HS-5 (cell line): Measurements from ENCODE around the gene HOXA5.

Experiments used
- DNase-seq: peaks from one replicate; pipeline ENCODE4 v3.0.0-alpha.2; 2012; ENCODE audit warnings: low read depth

Gene HOXA5

GRCh38 chr7:27148031-27148755, 4.7 kb upstream of the HOXA5 start:
- DNase-seq = no peak

GRCh38 chr7:27147199-27148030, 3.9 kb upstream of the HOXA5 start, which contains the start of gene HOXA6:
Gene HOXA6 (minus strand): TSS chr7:27147774. CDS start chr7:27147749, 25 bp downstream.
- DNase-seq = no peak

GRCh38 chr7:27146491-27147198, 3.2 kb upstream of the HOXA5 start:
- no peak for DNase-seq

DNA sequence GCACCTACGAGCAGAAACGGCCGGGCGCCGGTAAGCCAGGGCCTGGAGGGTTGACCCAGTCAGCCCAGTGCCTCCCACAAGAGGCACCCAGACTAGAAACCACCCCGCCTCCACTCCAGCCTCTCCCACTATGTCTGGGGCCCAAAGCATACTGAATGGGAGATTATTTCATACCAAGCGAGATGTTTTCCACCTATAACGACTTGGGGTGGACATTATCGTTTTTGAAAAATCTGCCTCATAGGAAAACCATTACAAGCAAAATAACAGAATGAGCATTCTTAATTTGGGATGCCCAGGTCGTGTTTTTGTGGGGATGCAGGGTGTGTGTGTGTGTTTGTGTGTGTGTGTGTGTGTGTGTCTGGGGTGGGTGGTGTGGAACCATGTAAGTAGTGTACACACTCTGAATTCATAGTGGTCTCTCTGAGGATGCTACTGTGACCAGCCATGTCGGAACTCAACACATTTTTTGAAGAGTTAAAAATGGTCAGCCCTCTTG, 2.5 kb upstream of the HOXA5 start:
- DNase-seq = no peak

DNA sequence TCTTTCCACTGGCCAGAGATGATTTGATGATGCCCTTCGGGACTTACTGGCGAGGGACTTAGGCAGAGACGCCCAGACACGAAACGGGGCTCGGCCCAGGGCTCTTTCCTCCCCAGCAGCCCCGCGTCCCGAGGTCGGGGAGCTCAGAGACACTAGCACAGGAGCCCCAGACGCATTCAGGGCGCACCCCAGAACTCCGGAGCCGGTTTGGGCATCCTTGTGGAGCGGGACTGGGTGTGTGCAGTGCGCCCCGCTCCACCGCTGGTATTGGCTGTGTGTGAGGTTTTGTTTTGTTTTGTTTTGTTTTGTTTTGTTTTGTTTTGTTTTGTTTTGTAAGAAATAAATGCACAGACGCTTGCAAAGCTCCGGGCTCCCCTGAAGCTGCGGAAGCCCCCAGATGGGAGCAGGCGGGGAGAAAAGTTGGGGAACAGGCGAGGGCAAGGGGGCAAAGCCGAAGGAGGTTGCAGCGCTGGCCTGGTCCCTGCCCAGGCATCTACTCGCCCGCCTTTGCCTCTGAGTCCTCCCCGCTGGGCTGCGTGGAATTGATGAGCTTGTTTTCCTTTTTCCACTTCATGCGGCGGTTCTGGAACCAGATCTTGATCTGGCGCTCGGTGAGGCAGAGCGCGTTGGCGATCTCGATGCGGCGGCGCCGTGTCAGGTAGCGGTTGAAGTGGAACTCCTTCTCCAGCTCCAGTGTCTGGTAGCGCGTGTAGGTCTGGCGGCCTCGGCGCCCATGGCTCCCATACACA, 1.9 kb upstream of the HOXA5 start:
- no peak for DNase-seq

DNA sequence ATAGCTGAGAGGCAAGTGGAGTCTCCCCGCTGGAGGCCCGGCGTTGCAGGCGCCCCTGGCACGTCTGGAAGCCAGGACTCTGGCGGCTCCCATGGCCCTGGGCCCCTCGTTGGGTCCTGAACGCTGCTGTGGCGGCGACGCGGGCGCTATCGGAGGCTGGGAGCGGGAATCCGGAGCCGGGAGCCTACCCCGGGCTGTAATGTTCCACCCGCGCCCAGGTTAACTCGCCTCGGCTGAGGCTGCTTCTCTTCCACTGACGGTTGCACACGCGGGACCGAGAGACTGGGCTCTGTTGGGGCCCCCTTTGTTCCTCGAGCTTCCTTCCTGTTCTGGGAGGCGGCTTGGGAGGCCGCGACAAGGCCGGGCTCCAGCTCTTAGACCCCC, 1.3 kb upstream of the HOXA5 start:
- DNase-seq = no peak

- DNase-seq = no peak
Observed at GRCh38 chr7:27143950-27144780, 684 bp upstream of the HOXA5 start.

DNA sequence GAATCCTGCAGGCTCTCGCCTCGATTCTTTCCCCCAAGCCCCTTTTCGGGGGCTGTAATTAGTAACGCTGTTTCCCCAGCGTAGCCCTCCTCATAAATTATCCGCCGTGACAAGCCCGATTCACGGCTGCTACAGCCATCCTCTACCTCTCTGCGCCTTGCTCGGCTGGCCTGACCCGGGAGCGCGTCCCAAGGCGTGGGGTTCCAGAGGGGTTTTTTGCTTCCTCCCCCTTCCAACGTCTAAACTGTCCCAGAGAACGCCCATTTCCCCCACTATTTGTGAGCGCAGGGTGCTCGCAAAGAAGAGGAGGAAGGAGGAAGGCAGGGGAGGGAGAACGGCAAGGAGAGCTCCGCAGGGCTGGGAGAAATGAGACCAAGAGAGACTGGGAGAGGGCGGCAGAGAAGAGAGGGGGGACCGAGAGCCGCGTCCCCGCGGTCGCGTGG, 880 bp downstream of the HOXA5 start:
- no peak for DNase-seq

GRCh38 chr7:27141923-27142579, 1.4 kb downstream of the HOXA5 start:
- no peak for DNase-seq

- no peak for DNase-seq
Observed at GRCh38 chr7:27141137-27141922, 2.2 kb downstream of the HOXA5 start.

- no peak for DNase-seq
Observed at GRCh38 chr7:27140126-27140857, 3.2 kb downstream of the HOXA5 start.

DNA sequence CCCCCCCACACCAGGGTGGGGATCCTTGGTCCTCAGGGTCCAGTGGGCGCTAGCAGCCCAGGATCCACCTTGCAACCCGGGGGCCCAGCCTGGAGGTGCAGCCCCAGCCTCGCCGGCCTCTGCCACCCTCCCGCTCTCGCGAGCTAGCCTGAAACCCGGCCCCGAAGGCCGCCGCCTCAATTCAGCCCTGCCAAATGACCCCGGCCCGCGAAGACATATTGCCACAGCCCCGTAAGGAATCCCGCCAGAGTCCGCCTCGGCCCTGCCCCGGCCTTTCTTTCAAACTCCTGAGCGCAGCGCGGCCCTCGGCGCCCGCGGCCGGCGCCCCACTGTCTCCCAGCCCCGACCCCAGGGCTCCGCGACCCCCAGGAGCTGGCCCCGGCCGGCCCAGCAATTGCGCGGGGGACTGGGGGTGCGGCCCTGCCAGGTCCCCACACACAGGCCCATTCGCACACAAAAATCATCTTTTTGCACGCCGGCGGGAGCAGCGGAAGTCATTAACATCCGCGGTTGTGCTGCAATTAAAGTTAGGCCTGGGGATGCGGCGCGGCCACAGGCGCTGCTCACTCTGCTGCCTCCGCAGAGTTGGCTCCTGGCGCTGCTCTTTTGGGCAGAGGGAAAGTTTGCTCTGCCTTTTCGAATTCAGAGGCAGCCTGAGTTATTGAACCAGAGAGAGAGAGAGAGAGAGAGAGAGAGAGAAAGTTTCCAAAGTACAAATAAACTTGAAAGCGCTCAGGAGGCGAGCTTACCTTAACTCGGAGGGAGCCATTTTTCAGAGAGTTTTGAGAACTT, 4.0 kb downstream of the HOXA5 start:
- no peak for DNase-seq

- no peak for DNase-seq
Observed at GRCh38 chr7:27138985-27139333, 4.5 kb downstream of the HOXA5 start.

DNA sequence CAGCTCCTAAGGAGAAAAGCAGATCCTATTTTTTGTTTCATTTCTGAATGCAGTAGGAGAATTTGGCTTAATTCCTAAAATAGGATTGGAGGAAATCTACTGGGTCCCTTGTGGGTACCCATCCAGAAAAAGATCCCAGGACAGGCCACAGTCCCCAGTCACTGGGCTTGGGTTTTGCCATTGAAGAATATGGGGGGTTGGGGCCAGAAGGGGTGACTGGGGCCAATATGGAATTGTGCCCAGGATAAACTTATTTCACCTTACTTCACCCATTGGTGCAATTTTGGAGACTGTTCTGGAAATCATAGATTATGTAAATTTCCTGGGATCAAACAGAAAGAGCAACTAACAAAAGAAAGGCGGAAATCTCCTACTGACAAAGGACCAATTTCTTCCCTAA, 5.0 kb downstream of the HOXA5 start:
- no peak for DNase-seq

- no peak for DNase-seq
Observed at GRCh38 chr7:27137640-27138315, 5.7 kb downstream of the HOXA5 start.

GRCh38 chr7:27134392-27134791, 9.1 kb downstream of the HOXA5 start:
- peak; percentile 92 for DNase-seq

GRCh38 chr7:27133409-27134231, 9.9 kb downstream of the HOXA5 start:
- DNase-seq = no peak
